Fibroblast of the aortic adventitia (primary cell): ENCODE results near the gene KDM4B. TPM values are rescaled to one million over a fixed set of nuclear protein-coding genes. Genes with fewer than 3 reads are reported as not detected.

Source experiments
- DNase-seq: peaks from one replicate; pipeline ENCODE4 v3.0.0-alpha.2; 2010; ENCODE audit warnings: low read depth
- H3K4me3 ChIP-seq: 2 replicates; pipeline ENCODE4 v1.5.1; 2011; ENCODE audit warnings: low read depth, mild to moderate bottlenecking, control low read depth, low read length, moderate library complexity
- total RNA-seq: library from RNA; depleted of rRNA; stranded (reverse); fragments of >200 nt; gene quantifications from 2 replicates; pipeline ENCODE4 v1.2.3, GENCODE V29; 2012; ENCODE audit warnings: low replicate concordance
- TF ChIP-seq, protein P1 (sequence below): IDR thresholded peaks from 2 replicates; pipeline ENCODE4 v1.5.1; 2011; ENCODE audit warnings: mild to moderate bottlenecking, low read length, control low read depth, inconsistent platforms; ENCODE audit not compliant: insufficient read depth

KDM4B gene
- total RNA-seq, 1 donor, result 13.5 TPM

DNA sequence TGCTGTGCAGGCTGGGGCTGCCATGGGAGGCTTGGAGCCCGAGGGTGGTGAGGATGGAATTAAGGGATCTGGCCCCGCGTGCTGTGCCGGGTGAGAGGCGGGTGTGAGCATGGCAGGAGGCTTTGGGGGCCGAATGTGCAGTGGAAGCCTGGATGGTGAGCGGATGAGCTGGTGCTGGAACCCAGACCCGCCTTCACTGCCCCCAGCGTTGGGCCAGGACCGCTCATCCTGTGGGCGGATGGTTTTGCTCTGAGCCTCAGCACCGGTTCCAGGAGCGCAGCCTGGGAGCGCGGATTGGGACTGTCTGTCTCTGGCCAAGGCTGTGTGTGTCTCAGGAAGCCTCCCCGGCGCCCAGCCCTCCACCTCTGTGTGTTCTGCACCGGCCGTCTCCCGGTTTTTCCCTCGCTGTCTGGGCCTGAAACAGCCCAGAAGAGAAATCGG lies 16.7 kb downstream of the KDM4B start:
- TF ChIP-seq, protein P1, sequence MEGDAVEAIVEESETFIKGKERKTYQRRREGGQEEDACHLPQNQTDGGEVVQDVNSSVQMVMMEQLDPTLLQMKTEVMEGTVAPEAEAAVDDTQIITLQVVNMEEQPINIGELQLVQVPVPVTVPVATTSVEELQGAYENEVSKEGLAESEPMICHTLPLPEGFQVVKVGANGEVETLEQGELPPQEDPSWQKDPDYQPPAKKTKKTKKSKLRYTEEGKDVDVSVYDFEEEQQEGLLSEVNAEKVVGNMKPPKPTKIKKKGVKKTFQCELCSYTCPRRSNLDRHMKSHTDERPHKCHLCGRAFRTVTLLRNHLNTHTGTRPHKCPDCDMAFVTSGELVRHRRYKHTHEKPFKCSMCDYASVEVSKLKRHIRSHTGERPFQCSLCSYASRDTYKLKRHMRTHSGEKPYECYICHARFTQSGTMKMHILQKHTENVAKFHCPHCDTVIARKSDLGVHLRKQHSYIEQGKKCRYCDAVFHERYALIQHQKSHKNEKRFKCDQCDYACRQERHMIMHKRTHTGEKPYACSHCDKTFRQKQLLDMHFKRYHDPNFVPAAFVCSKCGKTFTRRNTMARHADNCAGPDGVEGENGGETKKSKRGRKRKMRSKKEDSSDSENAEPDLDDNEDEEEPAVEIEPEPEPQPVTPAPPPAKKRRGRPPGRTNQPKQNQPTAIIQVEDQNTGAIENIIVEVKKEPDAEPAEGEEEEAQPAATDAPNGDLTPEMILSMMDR, result no peak
- H3K4me3 ChIP-seq, result no peak overlapping the region
- DNase-seq, result no peak

DNA sequence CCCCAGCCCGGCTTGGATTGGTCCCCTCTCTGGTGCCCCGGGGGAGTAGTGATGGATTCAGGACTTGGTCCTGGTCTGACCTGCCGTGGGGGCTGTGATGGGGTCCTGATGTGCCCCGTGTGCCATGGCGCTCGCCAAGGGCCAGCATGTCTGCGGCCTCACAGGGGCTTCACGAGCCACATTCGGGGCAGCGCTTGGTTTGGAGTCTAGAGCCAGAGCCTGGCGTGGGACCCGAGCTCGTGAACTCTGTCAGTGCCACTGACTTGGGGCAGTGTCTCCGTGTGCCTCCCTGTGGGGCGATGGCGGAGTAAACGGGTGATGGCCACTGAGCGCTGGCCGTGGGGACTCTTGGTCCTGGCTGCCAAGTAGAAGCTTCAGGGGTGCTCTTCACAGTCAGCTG lies 17.1 kb downstream of the KDM4B start:
- H3K4me3 ChIP-seq, result no peak overlapping the region
- TF ChIP-seq, protein P1, result no peak
- DNase-seq, result no peak

DNA sequence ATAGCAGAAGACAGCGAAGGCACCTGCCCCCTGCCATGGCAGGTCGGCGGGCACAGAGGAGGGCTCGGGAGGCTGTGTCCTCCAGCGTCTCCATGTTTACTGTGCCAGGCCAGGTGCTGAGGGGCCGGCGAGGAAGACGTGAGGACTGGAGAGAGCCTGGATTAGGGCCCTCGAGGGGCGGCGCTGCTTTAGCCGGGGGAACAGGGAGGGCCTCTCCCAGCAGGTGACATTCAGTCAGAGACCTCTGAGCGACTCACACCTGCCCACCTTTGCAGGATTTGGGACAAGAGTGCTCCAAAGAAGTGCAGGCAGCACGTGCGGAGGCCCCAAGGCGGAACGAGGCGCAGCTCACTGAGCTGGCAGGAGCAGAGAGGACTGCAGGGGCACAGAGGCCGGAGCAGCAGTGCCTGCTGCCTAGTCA lies 17.6 kb downstream of the KDM4B start:
- TF ChIP-seq, protein P1, result no peak
- no peak overlapping the region for H3K4me3 ChIP-seq
- no peak for DNase-seq

DNA sequence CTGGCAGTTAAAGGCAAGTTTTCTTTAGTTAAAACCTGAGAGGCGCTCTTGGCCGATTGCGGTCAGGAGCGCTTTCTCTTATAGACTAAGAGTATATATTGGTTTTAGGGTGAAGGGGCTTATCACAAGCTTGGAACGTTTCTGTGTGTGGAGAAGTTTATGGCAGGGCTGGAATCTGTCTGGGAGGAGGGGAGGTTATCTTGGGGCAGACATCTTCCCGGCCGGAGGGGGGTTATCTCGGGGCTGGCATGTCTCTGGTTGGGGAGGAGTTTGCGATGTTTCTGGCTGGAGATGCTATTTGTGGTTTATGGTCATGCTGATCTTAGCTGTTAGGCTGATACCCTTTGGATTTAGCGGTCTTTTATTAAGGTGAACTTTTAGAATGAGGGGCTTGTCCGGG lies 18.3 kb downstream of the KDM4B start:
- DNase-seq, result peak; percentile 25
- no peak overlapping the region for H3K4me3 ChIP-seq
- TF ChIP-seq, protein P1, result no peak

DNA sequence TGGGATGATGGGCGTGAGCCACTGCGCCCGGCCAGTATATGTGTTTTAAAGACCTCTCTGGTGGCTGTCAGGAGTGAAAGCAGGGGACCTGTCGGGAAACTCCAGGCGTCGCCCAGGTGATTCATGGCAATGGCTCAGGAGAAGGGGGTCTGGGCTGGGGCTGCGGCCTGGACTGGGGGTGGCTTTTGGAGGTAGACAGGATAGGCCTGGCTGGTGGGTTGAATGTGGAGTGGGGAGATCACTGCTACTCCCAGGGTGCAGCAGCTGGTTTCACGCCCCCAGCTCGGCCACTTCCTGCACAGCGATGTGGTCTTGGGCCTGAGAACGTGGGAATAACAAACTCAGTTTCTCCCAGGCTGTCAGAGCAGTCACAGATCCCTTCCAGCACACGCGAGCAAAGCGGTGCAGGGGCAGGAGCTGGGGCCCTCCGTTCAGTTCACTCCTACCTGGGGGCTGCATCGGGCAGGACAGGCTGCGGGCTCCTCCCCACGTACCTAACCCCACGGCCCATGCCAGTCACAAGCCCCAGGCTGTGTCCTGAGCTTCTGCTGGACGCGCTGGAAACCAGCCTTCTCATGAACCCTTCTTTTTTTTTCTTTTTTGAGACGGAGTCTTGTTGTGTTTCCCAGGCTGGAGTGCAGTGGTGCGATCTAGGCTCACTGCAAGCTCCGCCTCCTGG lies 18.9 kb downstream of the KDM4B start:
- DNase-seq, result no peak
- TF ChIP-seq, protein P1, result no peak
- no peak overlapping the region for H3K4me3 ChIP-seq

DNA sequence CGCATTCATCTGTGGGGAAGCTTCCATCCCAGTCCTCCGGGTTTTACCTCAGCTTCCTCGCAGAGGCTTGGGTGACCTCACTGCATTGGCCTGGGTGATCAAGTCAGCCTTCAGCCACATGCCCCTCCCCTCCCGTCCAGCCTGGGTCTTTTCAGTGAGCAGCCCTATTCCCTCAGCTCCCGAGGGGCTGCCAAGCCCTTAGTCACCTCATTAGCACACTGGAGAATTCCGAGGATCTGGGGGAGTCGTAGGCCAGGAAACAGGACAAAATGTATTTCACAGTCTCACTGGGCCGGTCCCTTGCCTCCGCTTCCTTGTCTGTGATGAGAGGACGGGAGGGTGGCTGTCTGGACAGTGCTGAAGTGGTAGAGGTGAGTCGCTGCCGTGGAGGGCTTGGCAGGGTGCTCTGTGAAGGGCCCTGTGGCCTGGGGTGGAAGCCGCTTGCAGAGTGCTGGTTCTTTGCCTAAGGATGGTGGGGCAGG lies 19.9 kb downstream of the KDM4B start:
- DNase-seq, result peak; percentile 80
- peak overlapping the region; percentile 17 for H3K4me3 ChIP-seq
- TF ChIP-seq, protein P1, result no peak
